ENCODE data around the gene VPS39.

Gene VPS39

GRCh38 chr15:42201801-42202200 is 6.3 kb downstream of the VPS39 start:
- no peak for DNase-seq (ENCODE audit: low spot score)

GRCh38 chr15:42199126-42199525 is 9.0 kb downstream of the VPS39 start:
- DNase-seq (ENCODE audit: low spot score), result no peak

DNA sequence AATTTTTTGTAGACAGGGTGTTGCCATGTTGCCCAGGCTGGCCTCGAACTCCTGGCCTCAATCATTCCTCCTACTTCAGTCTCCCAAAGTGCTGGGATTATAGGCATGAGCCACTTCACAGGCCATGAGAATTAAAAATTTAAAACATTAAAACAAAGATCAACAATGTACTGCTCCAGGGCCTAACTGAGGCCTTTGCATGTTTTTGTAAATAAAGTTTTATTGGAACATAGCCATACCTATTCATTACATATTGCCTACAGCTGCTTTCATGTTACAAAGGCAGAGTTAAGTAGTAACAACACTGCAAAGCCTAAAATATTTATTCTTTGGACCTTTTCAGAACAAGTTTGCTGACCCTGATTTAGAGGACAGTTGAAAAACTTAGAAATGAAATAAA is 9.6 kb downstream of the VPS39 start:
- no peak for DNase-seq (ENCODE audit: low spot score)

GRCh38 chr15:42194513-42194912 is 13.6 kb downstream of the VPS39 start:
- DNase-seq (ENCODE audit: low spot score), result no peak

GRCh38 chr15:42193383-42193782 is 14.7 kb downstream of the VPS39 start:
- no peak for DNase-seq (ENCODE audit: low spot score)

- DNase-seq (ENCODE audit: low spot score), result no peak
Observed at GRCh38 chr15:42191610-42192346, 16.3 kb downstream of the VPS39 start.

DNA sequence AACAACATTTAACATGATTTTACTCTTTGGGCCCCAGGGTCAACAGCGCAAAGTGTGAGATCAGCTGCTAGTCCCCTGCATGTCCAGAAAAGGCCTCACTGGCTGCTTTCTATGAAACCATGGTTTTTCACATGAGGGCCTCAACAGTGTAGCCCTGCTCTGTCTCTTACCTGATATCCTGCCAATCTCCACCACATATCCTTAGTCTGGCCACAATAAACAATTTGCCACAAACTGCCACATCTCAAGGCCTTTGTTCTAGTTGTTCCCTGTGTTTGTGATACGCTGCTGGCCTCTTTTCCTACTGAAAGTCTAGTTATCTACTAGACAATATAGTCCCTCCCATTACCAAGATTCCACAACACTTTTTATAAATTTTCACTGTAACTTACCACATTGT is 17.7 kb downstream of the VPS39 start:
- no peak for DNase-seq (ENCODE audit: low spot score)

- DNase-seq (ENCODE audit: low spot score), result no peak
Observed at GRCh38 chr15:42185801-42186200, 22.3 kb downstream of the VPS39 start.

DNA sequence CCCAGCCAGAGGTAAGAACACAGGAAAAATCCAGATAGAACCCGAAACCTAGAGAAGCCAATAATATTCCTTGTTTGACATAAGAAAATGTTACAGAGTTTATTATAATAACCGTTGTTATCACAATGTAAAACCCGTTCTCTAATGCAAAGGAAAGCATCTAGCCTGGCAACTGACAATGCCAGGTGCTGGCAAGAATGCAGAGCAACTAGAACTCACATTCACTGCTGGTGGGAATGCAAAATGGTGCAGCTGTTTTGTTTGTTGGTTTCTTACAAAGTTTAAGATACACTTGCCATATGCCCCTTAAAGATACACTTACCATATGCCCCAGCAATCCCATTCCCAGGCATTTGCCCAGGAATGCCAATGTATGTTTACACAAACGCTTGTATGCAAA is 23.4 kb downstream of the VPS39 start:
- no peak for DNase-seq (ENCODE audit: low spot score)

DNA sequence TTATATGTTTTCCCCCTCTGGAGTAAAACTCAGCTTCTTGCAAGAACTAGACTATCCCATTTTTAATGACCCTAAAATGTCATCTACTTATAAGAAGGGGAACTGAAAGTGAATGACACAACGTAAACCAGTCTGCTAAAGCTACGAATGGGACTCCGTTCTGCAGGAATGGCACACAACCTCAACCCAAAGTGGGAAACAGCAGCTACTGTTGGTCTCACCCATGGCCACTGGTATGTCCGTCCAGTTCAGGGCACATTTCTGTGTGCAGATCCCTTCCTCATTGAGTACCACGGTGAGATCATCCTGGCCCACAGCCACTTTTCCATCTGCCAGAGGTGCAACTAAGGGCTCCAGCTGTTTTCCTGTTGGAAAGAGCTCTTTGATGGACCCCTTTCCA is 23.8 kb downstream of the VPS39 start:
- DNase-seq (ENCODE audit: low spot score), result no peak

- DNase-seq (ENCODE audit: low spot score), result no peak
Observed at GRCh38 chr15:42182961-42183360, 25.1 kb downstream of the VPS39 start.

DNA sequence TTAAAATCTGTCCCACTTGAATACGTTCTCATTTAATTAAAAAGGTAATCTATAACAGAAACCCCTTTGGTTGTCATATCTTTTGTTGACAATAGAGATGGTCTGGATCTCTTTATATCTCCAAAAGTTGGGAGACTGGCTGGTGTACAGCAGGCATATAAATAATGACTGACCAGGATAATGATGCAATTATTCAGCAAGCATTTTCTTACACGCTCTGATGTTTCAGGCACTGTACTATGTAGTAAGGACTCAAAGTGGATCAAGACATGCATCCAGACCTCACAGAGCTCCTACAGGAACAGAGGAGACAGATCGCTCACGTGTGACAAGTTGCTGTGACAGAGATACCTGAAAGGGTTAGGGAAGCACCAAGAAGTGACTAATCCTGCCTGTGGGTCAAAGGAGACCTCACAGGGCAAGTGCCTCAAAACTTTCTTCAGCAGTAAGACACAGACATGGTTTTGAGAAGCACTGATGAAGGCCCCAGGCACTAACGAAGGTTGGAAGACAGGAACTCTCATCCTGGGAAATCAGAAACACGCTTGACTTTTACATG is 25.7 kb downstream of the VPS39 start:
- no peak for DNase-seq (ENCODE audit: low spot score)

DNA sequence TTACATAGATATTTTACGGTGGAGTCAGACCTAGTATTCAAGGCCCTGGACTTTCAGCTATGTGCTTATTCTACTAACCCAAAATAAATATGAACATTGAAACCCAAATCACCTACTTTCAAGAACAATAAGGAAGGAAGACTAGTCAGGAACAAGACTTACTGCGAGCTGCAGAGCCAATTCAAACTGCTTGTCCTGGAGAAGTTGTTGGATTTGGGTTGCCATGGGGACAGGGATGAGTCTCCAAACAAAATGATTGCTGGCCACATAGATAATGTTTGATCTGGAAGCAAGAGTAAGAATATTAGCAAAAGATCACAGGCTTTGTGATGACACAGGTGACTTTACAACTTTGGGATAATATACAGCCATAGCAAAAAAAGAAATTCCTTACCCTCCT is 30.0 kb downstream of the VPS39 start:
- DNase-seq (ENCODE audit: low spot score), result no peak

DNA sequence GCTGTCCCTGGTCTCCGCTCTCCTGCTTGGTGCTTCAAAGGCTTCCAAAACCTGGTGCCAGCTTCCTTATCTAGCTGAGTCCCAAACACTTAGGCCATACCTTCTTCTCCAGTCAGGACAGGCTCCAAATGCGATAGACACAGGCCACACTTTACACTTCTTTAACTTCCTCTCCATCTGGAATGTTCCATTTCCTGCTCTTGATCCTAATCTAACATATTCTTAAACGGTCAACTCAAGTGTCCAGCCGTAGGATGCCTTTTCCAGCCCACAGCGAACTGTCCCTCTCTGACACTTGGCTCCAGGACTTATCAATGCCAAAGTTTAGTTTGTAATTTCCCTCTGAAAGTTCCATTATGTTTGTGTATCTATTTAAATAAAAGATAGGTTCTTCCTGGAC is 32.4 kb downstream of the VPS39 start:
- DNase-seq (ENCODE audit: low spot score), result no peak

GRCh38 chr15:42172475-42172874 is 35.6 kb downstream of the VPS39 start:
- no peak for DNase-seq (ENCODE audit: low spot score)

- DNase-seq (ENCODE audit: low spot score), result no peak
Observed at GRCh38 chr15:42171795-42172194, 36.3 kb downstream of the VPS39 start.

DNA sequence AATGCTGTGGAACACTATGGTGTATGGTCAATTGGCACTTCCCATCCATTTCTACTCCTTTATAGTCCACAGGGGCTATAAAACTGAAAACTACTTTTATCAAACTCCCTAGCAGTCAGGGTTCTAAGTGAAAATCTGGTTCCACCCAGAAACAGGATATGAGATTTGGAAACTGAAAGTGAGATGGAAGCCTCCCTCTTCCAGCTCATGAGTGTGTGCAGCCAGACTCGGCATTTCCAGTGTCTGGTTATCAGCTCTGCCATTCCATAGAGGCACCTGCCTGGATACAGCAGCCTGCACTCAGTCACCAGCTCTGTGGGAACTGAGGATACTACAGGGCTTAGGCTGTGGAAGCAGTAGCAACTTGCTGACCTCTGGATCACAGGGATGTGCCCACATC is 37.0 kb downstream of the VPS39 start:
- DNase-seq (ENCODE audit: low spot score), result no peak

GRCh38 chr15:42166225-42166940 is 41.7 kb downstream of the VPS39 start:
- DNase-seq (ENCODE audit: low spot score), result no peak

- no peak for DNase-seq (ENCODE audit: low spot score)
Observed at GRCh38 chr15:42165106-42165505, 43.0 kb downstream of the VPS39 start.

GRCh38 chr15:42163947-42164550 is 44.1 kb downstream of the VPS39 start:
- DNase-seq (ENCODE audit: low spot score), result no peak

DNA sequence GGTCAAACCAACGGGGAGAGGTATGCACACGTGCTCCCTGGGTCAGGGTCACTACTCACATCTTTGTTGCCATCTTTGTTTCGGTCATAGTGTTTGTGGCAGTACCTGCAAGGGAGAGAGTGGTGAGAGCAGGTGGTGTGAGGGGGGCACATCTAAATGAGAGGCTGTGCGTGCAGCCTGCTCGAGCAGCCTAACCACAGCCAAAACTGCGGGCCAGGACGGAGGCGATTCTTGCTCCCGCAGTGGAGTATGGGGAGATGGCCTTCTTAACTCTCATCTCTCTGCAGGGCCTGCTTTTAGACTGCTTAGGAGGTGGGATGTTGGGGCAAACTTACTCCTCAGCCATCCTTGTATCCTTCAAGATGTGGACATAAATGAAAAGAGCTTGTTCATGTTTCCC is 44.8 kb downstream of the VPS39 start:
- no peak for DNase-seq (ENCODE audit: low spot score)

- no peak for DNase-seq (ENCODE audit: low spot score)
Observed at GRCh38 chr15:42160136-42160535, 48.0 kb downstream of the VPS39 start.

DNA sequence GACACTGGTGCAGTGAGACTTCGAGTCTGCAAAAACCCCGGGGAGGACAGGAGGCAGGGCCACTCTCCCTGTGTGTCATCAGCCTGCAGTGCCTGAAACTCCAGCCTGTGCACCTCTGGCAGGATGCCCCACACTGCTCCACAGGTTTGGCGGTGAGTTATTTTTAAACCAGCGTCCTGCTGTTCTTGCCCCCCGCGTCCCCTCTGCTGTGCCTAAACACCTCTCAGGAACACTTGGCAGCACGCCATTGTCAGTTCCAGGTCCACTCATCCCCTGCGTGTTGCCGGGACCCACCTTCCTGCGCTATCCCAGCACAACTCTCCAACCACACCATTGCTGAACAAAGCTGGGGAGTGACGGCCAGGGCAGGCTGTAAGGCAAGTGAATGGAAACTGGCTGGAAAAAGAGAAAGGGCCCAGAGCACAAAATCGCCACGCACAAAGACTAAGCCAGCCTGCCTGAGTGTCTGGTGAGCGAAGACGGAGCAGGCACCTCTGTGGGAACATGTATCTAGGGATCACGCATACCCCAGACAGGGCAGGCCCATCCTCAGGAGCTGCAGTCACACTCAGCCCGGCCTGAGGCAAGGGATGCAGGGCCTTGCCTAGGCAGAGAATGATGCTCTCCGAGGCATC is 48.6 kb downstream of the VPS39 start:
- no peak for DNase-seq (ENCODE audit: low spot score)
